Caco-2 (cell line): ENCODE measurements around the gene SLC27A3. TPM values are rescaled to one million over a fixed set of nuclear protein-coding genes. Genes with fewer than 3 reads are reported as not detected.

Source experiments
- BruUV-seq: library from RNA; stranded (reverse); fragments of 400-500 nt; replicated peaks from 2 replicates; lab custom pipeline; 2021; lab: Mats Ljungman, UMichigan
- CTCF ChIA-PET: fragments of 300-600 bp; sonication (Branson Sonifier 250); formaldehyde crosslinking; loops from one replicate; lab custom pipeline; 2022; ENCODE audit warnings: antibody characterized with exemption; lab: Charles Lee
- POLR2A ChIA-PET: fragments of 300-600 bp; sonication (Branson Sonifier 250); formaldehyde crosslinking; loops from one replicate; lab custom pipeline; 2022; ENCODE audit warnings: antibody characterized with exemption; lab: Charles Lee
- DNase-seq, 2 experiments: peaks; one replicate each; pipeline versions ENCODE4 v3.0.0 to v3.0.0-alpha.2; 2020 to 2022
- H3K27me3 ChIP-seq: replicated peaks from 2 replicates; pipeline ENCODE4 v1.6.0; 2011; ENCODE audit warnings: low read length; ENCODE audit not compliant: control insufficient read depth, insufficient read depth
- H3K36me3 ChIP-seq: 2 replicates; pipeline ENCODE4 v1.5.1; 2011; ENCODE audit warnings: low read length; ENCODE audit not compliant: control insufficient read depth, insufficient read depth
- H3K4me1 ChIP-seq: fragments of 250-450 bp; sonication (Bioruptor Pico); 2 replicates; pipeline ENCODE4 v1.5.1; 2020; ENCODE audit warnings: mild to moderate bottlenecking
- H3K4me3 ChIP-seq: 2 replicates; pipeline ENCODE4 v1.5.1; 2011; ENCODE audit warnings: low read depth, mild to moderate bottlenecking, control low read depth, low read length
- H3K9me3 ChIP-seq: fragments of 250-450 bp; sonication (Bioruptor Pico); 2 replicates; pipeline ENCODE4 v1.5.1; 2020; ENCODE audit warnings: mild to moderate bottlenecking, moderate library complexity
- H3K27ac Mint-ChIP-seq: one replicate; pipeline ENCODE4 v1.8.0; 2022; ENCODE audit warnings: mixed read lengths; ENCODE audit not compliant: unreplicated experiment
- H3K27me3 Mint-ChIP-seq: one replicate; pipeline ENCODE4 v1.8.0; 2022; ENCODE audit warnings: mixed read lengths; ENCODE audit not compliant: insufficient read depth, unreplicated experiment
- H3K36me3 Mint-ChIP-seq: one replicate; pipeline ENCODE4 v1.8.0; 2022; ENCODE audit warnings: mild to moderate bottlenecking, mixed read lengths; ENCODE audit not compliant: insufficient read depth, unreplicated experiment
- H3K4me1 Mint-ChIP-seq: one replicate; pipeline ENCODE4 v1.8.0; 2022; ENCODE audit warnings: low read depth, mixed read lengths; ENCODE audit not compliant: unreplicated experiment
- H3K4me3 Mint-ChIP-seq: one replicate; pipeline ENCODE4 v1.8.0; 2022; ENCODE audit warnings: mild to moderate bottlenecking, moderate library complexity, mixed read lengths; ENCODE audit not compliant: unreplicated experiment
- H3K9me3 Mint-ChIP-seq: one replicate; pipeline ENCODE4 v1.8.0; 2022; ENCODE audit warnings: mixed read lengths; ENCODE audit not compliant: unreplicated experiment
- intact Hi-C: fragments of 100-400 bp; cut with micrococcal nuclease; formaldehyde crosslinking; loops from one replicate; pipeline ENCODE4 v1.10.0; 2022; ENCODE audit not compliant: unreplicated experiment
- total RNA-seq: library from RNA; stranded (reverse); gene quantifications from 2 replicates; pipeline ENCODE4 v1.2.3, GENCODE V29; 2022
- TF ChIP-seq, protein P1 (sequence below), 2 experiments: fragments of 200-600 bp in 1 of 2; IDR thresholded peaks; 1 replicate in 1 of 2; 2 replicates in 1 of 2; pipeline versions ENCODE4 v1.5.1 to v1.8.0; 2011 to 2022; ENCODE audit warnings: antibody characterized with exemption in 1 of 2, control low read depth in 1 of 2, inconsistent platforms in 1 of 2, low read depth in 1 of 2, low read length in 1 of 2, mild to moderate bottlenecking in 1 of 2, moderate library complexity in 1 of 2; ENCODE audit not compliant: insufficient read depth in 1 of 2, severe bottlenecking in 1 of 2, unreplicated experiment in 1 of 2

SLC27A3 gene
- total RNA-seq, 1 experiment from 2014 or later, result 22.8 TPM

DNA sequence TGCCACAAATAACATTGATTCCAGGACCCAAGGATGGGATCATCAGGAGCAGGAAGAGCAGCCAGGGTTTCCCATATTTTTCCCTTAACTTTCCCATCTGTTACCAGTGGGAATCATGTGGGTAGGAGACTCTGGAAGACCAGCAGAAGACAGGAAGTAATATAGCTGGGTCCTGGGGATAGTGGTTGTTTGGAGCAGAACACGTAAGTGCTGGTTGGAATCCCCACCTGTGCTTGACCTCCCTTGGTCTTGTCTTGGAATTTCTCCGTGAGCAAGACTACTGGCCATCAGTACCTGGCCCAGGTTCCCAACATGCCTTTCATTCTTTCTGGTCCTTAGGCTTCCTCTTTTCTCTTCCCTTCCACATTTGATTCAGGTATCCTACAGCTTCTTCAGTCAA, 20.9 kb upstream of the SLC27A3 start:
- CTCF ChIA-PET, result no interaction called here
- peaks cover 37% of the 10 kb centered on the region for H3K36me3 Mint-ChIP-seq

DNA sequence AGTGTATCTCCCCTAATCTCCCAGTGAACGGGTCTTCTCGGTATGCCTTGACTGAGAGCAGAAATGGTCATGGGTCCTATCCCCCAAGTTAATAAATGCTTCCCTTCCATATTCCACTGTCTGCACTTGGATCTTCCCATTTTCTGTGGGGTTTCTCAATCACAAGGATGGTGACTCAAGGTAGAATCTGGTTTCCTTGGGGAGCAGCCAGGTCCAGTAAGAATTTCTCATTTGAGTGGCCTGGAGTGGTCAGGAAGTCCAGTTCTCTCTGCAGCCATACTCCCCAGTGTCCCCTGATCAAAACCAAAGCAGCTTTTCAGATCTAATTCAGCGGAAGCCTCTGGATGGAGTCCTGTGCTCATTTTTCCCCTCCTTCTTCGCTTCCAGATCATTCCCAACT, 14.8 kb upstream of the SLC27A3 start:
- Histone ChIP-seq H3K27me3 (no peaks in the 10 kb centered on the region), H3K36me3 (no peaks in the 10 kb centered on the region; the same call in none of the 2 replicates), H3K4me1 (no peaks in the 10 kb centered on the region), H3K9me3 (no peaks in the 10 kb centered on the region), H3K4me3 (no peak overlapping the region)
- TF ChIP-seq, protein P1, sequence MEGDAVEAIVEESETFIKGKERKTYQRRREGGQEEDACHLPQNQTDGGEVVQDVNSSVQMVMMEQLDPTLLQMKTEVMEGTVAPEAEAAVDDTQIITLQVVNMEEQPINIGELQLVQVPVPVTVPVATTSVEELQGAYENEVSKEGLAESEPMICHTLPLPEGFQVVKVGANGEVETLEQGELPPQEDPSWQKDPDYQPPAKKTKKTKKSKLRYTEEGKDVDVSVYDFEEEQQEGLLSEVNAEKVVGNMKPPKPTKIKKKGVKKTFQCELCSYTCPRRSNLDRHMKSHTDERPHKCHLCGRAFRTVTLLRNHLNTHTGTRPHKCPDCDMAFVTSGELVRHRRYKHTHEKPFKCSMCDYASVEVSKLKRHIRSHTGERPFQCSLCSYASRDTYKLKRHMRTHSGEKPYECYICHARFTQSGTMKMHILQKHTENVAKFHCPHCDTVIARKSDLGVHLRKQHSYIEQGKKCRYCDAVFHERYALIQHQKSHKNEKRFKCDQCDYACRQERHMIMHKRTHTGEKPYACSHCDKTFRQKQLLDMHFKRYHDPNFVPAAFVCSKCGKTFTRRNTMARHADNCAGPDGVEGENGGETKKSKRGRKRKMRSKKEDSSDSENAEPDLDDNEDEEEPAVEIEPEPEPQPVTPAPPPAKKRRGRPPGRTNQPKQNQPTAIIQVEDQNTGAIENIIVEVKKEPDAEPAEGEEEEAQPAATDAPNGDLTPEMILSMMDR (IDR thresholded peaks at IDR 0.05; ENCODE audit: insufficient read depth in 1 of 2, low read depth in 1 of 2, low read length in 1 of 2, severe bottlenecking in 1 of 2, unreplicated experiment in 1 of 2), result no peak
- Mint-ChIP-seq H3K4me3 (no peak overlapping the region), H3K36me3 (peaks cover 23% of the 10 kb centered on the region), H3K4me1 (no peaks in the 10 kb centered on the region), H3K27me3 (no peaks in the 10 kb centered on the region), H3K9me3 (no peaks in the 10 kb centered on the region), H3K27ac (no peak overlapping the region)
- BruUV-seq, result no TSS peak
- ChIA-PET POLR2A (no interaction called here), CTCF (interaction anchor here (0.5 to 0.6 kb wide), 2 partner anchors 66 to 384 kb away, joined by 3 to 4 read pairs; no protein-coding TSS in a partner anchor)
- intact Hi-C loops, result no loop called here
- no peak for DNase-seq

More for the DNA sequence above, 20.9 kb upstream of the SLC27A3 start:
- BruUV-seq, result no TSS peak
- no peak for DNase-seq
- Mint-ChIP-seq H3K27me3 (no peaks in the 10 kb centered on the region), H3K9me3 (no peaks in the 10 kb centered on the region), H3K27ac (no peak overlapping the region), H3K4me1 (no peaks in the 10 kb centered on the region), H3K4me3 (no peak overlapping the region)
- Histone ChIP-seq H3K27me3 (no peaks in the 10 kb centered on the region), H3K36me3 (peaks cover 4% of the 10 kb centered on the region), H3K4me1 (no peaks in the 10 kb centered on the region), H3K4me3 (no peak overlapping the region), H3K9me3 (no peaks in the 10 kb centered on the region)
- TF ChIP-seq, protein P1 (IDR thresholded peaks at IDR 0.05; ENCODE audit: insufficient read depth in 1 of 2, low read depth in 1 of 2, low read length in 1 of 2, severe bottlenecking in 1 of 2, unreplicated experiment in 1 of 2), result no peak
- intact Hi-C loops, result no loop called here
- POLR2A ChIA-PET, result no interaction called here

DNA sequence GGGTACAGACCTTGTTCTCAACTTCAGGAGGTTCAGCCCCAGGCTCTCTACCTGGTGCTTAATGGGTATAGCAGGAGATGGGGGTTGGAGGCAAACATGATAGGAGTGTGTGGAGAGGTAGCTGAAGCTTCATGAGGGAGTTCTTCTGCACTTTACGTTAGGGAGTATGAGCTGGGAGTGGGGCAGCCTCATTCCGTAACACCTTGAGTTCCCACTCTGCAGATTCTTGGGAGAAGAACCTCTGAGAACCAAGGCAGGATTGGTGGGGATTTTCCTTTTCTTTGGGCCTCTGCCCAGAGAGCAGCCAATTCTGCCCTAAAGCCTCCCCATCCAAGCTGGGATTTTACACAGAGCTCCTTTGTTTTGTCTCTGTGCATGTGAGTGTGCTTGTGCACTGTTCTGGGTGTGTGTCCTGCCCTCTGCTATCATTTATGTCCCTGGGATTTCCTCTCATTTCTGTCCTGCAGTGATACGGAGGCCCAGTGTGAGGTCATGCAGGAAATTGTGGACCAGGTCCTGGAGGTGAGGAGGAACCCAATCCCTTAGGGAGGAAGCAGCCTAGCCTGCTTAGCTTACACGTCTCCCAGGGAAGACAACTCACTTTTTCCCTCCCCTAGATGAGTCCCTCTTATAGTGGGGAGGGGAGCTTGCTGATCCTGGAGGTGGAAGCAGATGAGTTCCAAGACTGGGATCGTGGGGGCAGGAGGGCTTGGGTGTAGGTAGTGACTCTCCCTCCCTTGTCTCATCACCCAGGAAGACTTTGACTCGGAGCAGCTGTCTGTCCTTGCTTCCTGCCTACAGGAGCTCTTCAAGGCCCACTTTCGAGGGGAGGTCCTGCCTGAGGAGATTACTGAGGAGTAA, 11.6 kb upstream of the SLC27A3 start:
- H3K4me1 ChIP-seq, result peaks cover 9% of the 10 kb centered on the region
- H3K27me3 ChIP-seq, result no peaks in the 10 kb centered on the region
- H3K36me3 ChIP-seq, result no peaks in the 10 kb centered on the region; the same call in none of the 2 replicates
- ChIA-PET CTCF (no interaction called here), POLR2A (no interaction called here)
- TF ChIP-seq, protein P1 (IDR thresholded peaks at IDR 0.05; ENCODE audit: insufficient read depth in 1 of 2, low read depth in 1 of 2, low read length in 1 of 2, severe bottlenecking in 1 of 2, unreplicated experiment in 1 of 2), result no peak
- H3K9me3 ChIP-seq, result no peaks in the 10 kb centered on the region
- Mint-ChIP-seq H3K27me3 (no peaks in the 10 kb centered on the region), H3K4me3 (no peak overlapping the region), H3K36me3 (peaks cover 47% of the 10 kb centered on the region), H3K9me3 (no peaks in the 10 kb centered on the region), H3K27ac (peak overlapping the region; percentile 58), H3K4me1 (peaks cover 16% of the 10 kb centered on the region)
- no TSS peak for BruUV-seq
- intact Hi-C loops, result no loop called here
- DNase-seq, result no peak
- H3K4me3 ChIP-seq, result no peak overlapping the region
